Measurements from ENCODE around the gene COL4A3. TPM values are rescaled to one million over a fixed set of nuclear protein-coding genes. Genes with fewer than 3 reads are reported as not detected.

COL4A3 gene
- total RNA-seq, 1 experiment from 2014 or later, result 0.15 TPM

DNA sequence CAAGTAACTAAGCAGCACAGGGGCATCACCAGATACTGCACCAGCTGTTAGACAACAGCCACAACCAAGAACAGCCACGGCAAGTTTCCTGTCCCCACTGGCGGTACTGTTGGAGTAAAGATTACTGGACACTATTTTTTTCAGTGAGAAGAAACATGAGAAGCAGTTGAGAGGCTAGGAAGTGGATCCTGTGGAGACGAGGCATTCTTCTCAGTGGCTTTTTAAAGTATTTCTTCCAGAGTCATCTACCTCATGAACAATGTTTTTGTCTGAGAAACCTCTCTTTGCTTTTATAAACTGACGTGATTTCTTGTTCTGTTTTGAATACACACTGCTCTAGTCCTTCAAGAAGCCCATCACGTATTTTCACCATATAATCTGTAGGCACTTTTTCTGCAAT is 195.9 kb downstream of the COL4A3 start:
- H3K9me3 Mint-ChIP-seq, result no peaks in the 10 kb centered on the region
- Histone ChIP-seq H2BK120ac (ENCODE audit: low read depth, low read length, poor library complexity, severe bottlenecking) (no peak overlapping the region), H3K23ac (ENCODE audit: insufficient read length, low read depth, low read length) (no peak overlapping the region), H2BK5ac (ENCODE audit: insufficient read length, low read length) (no peak overlapping the region), H2BK15ac (ENCODE audit: low read depth, low read length) (no peak overlapping the region), H4K20me1 (ENCODE audit: control insufficient read depth, insufficient read depth, insufficient read length) (no peaks in the 10 kb centered on the region), H3K14ac (ENCODE audit: insufficient read depth, low read length) (no peak overlapping the region), H3K4me1 (ENCODE audit: insufficient read depth, low read length) (no peaks in the 10 kb centered on the region), H2AK5ac (ENCODE audit: insufficient read length, low read length) (no peak overlapping the region), H3K79me2 (ENCODE audit: insufficient read depth, low read length) (no peaks in the 10 kb centered on the region), H3K56ac (ENCODE audit: insufficient read length, low read depth, low read length) (no peak overlapping the region), H3K79me1 (ENCODE audit: insufficient read depth, low read depth, low read length, poor library complexity, severe bottlenecking) (no peaks in the 10 kb centered on the region), H3K9ac (ENCODE audit: extremely low read depth, insufficient read length, low read length) (no peak overlapping the region), H3K9me3 (ENCODE audit: control insufficient read depth, low read depth, low read length) (no peaks in the 10 kb centered on the region), H3K27ac (ENCODE audit: insufficient read length, low read depth, low read length) (no peak overlapping the region), H3T11ph (ENCODE audit: low read length) (no peak overlapping the region), H3K4me2 (ENCODE audit: insufficient read depth, insufficient read length, low read length) (no peak overlapping the region), H3K27me3 (ENCODE audit: insufficient read depth, low read length) (no peaks in the 10 kb centered on the region), H4K91ac (ENCODE audit: insufficient read length, low read depth, low read length) (no peak overlapping the region), H2BK20ac (ENCODE audit: low read depth, low read length, poor library complexity, severe bottlenecking) (no peak overlapping the region), H2BK12ac (ENCODE audit: insufficient read length, low read depth, low read length) (no peak overlapping the region), H3K4ac (ENCODE audit: low read depth, low read length) (no peak overlapping the region), H2AFZ (ENCODE audit: low read length) (no peak overlapping the region), H4K8ac (replicated peaks; ENCODE audit: insufficient read length, low read depth, low read length) (no peak overlapping the region), H3K23me2 (ENCODE audit: insufficient read length, low read depth, low read length, poor library complexity, severe bottlenecking) (no peaks in the 10 kb centered on the region), H3K18ac (ENCODE audit: insufficient read length, low read depth, low read length) (no peak overlapping the region), H4K5ac (ENCODE audit: insufficient read length, low read depth, low read length) (no peak overlapping the region)
- peaks cover 0 to 35% (median 25%) of the 10 kb centered on the region in 3 experiments; a peak in 5 of 7 replicates for H3K36me3 Mint-ChIP-seq (ENCODE audit: insufficient read depth in 1 of 3, low read depth in 3 of 3)
- no peak for DNase-seq
- no peak overlapping the region for H3K27ac Mint-ChIP-seq
- H3K4me1 Mint-ChIP-seq, result no peaks in the 10 kb centered on the region
- TF ChIP-seq, protein P1, sequence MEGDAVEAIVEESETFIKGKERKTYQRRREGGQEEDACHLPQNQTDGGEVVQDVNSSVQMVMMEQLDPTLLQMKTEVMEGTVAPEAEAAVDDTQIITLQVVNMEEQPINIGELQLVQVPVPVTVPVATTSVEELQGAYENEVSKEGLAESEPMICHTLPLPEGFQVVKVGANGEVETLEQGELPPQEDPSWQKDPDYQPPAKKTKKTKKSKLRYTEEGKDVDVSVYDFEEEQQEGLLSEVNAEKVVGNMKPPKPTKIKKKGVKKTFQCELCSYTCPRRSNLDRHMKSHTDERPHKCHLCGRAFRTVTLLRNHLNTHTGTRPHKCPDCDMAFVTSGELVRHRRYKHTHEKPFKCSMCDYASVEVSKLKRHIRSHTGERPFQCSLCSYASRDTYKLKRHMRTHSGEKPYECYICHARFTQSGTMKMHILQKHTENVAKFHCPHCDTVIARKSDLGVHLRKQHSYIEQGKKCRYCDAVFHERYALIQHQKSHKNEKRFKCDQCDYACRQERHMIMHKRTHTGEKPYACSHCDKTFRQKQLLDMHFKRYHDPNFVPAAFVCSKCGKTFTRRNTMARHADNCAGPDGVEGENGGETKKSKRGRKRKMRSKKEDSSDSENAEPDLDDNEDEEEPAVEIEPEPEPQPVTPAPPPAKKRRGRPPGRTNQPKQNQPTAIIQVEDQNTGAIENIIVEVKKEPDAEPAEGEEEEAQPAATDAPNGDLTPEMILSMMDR (conservative IDR thresholded peaks at IDR 0.05), result no peak
- WGBS (ENCODE audit: extremely low coverage, insufficient read length, low lambda C conversion rate), result no CpG with 5 or more reads among the region's 5 CpGs
- H3K27me3 Mint-ChIP-seq (ENCODE audit: low read depth), result no peaks in the 10 kb centered on the region
- no peak overlapping the region for H3K4me3 Mint-ChIP-seq
